D721Med (cell line): ENCODE data around the gene C1QTNF3.

Experiments used
- DNase-seq: peaks from one replicate; pipeline ENCODE4 v3.0.0; 2011; ENCODE audit warnings: low spot score; ENCODE audit not compliant: insufficient read length
- FAIRE-seq: peaks from 2 replicates; lab custom pipeline; 2011; peaks lifted over from hg19 to GRCh38; lab: Jason Lieb, UNC
- TF ChIP-seq, protein P1 (sequence below): IDR thresholded peaks from 2 replicates; pipeline ENCODE4 v1.5.1; 2012; ENCODE audit warnings: mild to moderate bottlenecking, control low read depth; ENCODE audit not compliant: insufficient read depth; ENCODE audit errors: missing control alignments

C1QTNF3 gene

DNA sequence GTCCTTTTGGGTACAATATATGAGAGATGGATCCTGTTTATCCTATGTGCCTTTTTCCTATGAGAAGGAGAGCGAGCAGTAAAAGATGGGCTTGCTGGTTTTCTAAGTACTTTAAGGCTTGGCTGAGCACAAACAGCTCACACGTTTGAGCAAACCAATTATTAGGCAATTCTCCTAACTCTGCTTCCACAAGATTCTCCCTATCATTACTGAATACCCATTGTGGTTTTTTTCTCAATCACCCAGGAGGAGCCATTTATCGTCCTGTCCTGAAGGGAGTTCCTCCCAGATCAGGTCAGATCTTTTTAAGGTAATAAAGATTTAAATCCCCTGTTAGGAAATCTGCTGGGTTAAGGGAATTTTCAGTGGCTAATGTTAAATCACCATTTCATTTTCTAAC is 19.4 kb upstream of the C1QTNF3 start:
- TF ChIP-seq, protein P1, sequence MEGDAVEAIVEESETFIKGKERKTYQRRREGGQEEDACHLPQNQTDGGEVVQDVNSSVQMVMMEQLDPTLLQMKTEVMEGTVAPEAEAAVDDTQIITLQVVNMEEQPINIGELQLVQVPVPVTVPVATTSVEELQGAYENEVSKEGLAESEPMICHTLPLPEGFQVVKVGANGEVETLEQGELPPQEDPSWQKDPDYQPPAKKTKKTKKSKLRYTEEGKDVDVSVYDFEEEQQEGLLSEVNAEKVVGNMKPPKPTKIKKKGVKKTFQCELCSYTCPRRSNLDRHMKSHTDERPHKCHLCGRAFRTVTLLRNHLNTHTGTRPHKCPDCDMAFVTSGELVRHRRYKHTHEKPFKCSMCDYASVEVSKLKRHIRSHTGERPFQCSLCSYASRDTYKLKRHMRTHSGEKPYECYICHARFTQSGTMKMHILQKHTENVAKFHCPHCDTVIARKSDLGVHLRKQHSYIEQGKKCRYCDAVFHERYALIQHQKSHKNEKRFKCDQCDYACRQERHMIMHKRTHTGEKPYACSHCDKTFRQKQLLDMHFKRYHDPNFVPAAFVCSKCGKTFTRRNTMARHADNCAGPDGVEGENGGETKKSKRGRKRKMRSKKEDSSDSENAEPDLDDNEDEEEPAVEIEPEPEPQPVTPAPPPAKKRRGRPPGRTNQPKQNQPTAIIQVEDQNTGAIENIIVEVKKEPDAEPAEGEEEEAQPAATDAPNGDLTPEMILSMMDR: no peak
- DNase-seq: no peak
- no peak for FAIRE-seq

DNA sequence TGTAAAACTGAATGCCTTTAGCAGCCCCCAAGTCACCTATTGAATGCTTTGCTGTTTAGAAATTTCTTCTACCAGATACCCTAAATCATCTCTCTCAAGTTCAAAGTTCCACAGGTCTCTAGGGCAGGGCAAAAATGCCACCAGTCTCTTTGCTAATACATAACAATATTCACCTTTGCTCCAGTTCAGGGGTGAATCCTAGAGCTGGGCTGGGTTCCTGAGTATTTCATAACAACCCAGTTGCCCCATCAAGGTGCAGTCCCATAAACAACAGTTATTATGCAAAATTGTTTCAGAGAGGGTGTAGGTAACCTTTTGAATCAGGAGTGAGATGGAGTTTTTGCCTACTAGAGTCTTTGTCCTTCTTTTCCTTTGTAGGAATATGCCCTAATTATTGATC is 19.0 kb upstream of the C1QTNF3 start:
- DNase-seq (no peak), FAIRE-seq (no peak)
- TF ChIP-seq, protein P1: no peak

DNA sequence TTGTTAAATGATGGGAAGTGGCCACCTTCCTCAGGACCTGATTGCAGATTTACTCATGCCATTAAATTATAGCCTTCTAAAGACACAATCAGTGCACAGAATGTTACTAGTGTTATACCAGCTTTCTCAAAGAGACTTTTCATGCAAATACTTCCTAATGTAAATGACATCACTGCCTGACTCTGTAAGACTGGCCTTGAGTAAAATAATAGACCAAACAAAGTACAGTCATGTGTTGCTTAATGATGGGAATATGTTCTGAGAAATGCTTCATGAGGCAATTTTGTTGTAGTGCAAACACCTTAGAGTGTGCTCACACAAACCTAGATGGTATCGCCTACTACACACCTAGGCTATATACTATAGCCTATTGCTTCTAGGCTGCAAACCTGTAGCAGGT is 17.0 kb upstream of the C1QTNF3 start:
- TF ChIP-seq, protein P1: no peak
- no peak for DNase-seq
- no peak for FAIRE-seq

DNA sequence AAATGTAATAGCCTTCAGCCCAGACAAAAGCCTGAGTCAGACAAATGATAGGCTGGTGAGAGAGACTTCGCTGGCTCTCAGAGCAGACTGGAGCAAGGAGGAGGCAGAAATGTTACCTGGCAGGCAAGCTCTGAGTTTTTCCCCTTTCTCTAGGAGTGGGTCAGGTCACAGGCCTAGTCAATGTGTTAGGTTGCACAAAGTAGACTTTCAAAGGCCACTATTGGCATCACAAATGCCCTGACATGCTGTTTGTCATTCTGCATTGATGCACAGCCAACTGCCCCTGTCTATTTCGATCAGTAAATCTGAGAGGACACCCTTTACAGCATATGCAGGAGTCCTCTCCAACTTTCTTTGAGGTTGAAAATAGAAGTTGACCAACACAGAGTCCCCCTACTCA is 15.5 kb upstream of the C1QTNF3 start:
- no peak for DNase-seq
- TF ChIP-seq, protein P1: no peak
- no peak for FAIRE-seq

DNA sequence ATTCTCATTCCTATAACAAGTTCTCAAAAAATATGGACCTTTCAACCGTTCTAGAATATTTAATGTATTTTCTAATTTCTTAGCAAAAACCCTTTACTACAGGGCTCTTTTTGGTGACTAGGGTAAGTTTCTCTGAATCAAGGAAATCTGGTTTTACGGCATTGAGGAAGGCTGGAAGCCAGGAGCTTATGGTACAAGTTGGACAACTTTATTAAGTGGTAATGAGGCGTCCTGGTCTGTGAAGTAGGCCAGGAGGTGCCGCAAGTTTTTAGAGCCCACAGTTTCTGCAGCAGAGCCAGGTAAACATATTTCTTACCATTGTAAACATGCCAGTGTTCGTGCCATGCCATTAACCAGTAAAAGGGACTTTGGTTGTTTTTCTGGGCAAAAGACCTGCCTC is 14.6 kb upstream of the C1QTNF3 start:
- DNase-seq: no peak
- no peak for FAIRE-seq
- TF ChIP-seq, protein P1: no peak

DNA sequence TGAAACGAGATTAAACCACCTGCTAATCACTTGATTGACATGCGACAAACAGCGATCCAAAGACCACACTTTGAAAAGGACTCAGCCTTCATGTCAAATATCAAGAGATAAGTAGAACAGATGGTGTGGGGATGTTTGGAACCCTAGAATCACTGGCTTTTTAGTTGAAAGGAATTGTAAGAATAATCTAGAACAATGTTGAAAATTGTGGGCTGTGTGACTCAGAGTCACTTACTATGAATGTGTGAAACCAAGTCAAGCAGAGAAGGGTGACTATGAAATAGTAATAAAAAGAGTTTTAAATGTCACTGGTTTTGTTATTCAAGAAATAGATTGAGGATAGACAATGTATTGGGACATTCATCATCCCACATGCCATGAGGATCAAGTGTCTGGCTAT is 14.1 kb upstream of the C1QTNF3 start:
- TF ChIP-seq, protein P1: no peak
- FAIRE-seq: no peak
- no peak for DNase-seq

DNA sequence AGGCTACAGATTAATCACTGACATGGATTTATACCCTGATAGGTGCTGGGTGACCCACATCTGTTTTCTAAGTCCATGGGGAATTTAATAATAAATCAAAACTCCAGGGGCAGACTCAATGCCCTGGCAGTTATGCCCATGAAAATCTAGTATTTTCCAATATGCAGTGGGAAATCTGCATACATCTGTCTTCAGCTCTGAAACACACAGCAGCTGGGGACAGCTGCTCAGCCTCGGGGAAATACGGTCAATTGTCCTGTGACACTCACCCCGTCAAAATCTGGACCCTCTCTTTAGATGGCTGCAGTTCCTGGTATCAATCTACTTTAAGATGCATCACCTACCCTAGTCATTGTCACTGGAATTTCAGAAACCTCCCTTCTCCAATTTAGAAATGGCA is 12.7 kb upstream of the C1QTNF3 start:
- TF ChIP-seq, protein P1: no peak
- FAIRE-seq (no peak), DNase-seq (no peak)
